Cardiac muscle cell (in vitro differentiated cells and primary cell): ENCODE data around the gene RYR1. TPM values are rescaled to one million over a fixed set of nuclear protein-coding genes. Genes with fewer than 3 reads are reported as not detected.

Source experiments
- DNase-seq, 2 donors: peaks; one replicate each; pipeline versions ENCODE4 v3.0.0 to v3.0.0-alpha.2; 2010 to 2017; ENCODE audit warnings: low read depth in 1 of 2, low spot score in 1 of 2
- H3K27ac ChIP-seq: fragments of 200-600 bp; sonication (generic); 2 replicates; pipeline ENCODE4 v1.5.1; 2016
- H3K27me3 ChIP-seq: fragments of 200-600 bp; sonication (generic); 2 replicates; pipeline ENCODE4 v1.6.0; 2016; ENCODE audit warnings: control low read depth
- H3K36me3 ChIP-seq: fragments of 200-600 bp; sonication (generic); 2 replicates; pipeline ENCODE4 v1.5.1; 2016; ENCODE audit warnings: control low read depth
- H3K4me1 ChIP-seq: fragments of 200-600 bp; sonication (generic); 2 replicates; pipeline ENCODE4 v1.8.1; 2017; ENCODE audit warnings: low read depth, mild to moderate bottlenecking, mixed run types
- H3K4me3 ChIP-seq: fragments of 200-600 bp; sonication (generic); 2 replicates; pipeline ENCODE4 v1.5.1; 2016; ENCODE audit warnings: mild to moderate bottlenecking
- H3K9me3 ChIP-seq: fragments of 200-600 bp; sonication (generic); 2 replicates; pipeline ENCODE4 v1.5.1; 2017; ENCODE audit warnings: low read depth, mild to moderate bottlenecking, control low read depth
- CTCF ChIP-seq: IDR thresholded peaks from 2 replicates; pipeline ENCODE4 v1.5.1; 2012; ENCODE audit warnings: low read depth, mild to moderate bottlenecking, low read length
- polyA plus RNA-seq: library from polyadenylated mRNA; unstranded; fragments of >200 nt; fragmentation: Nextera tagmentation; extraction: Ambion mirVana; gene quantifications from 2 replicates; pipeline ENCODE4 v1.2.1, GENCODE V29; 2016
- total RNA-seq: library from RNA; depleted of rRNA; stranded (reverse); fragments of >200 nt; gene quantifications from 2 replicates; pipeline ENCODE4 v1.2.3, GENCODE V29; 2016

RYR1 gene
- total and polyA plus RNA-seq, 2 experiments from 2014 or later, result 0.71 to 12.8 TPM

GRCh38 chr19:38532939-38533338 lies 99.4 kb downstream of the RYR1 start:
- no peaks in the 10 kb centered on the region for H3K9me3 ChIP-seq
- H3K36me3 ChIP-seq, result no peaks in the 10 kb centered on the region
- no peak for DNase-seq
- no peak overlapping the region for H3K4me3 ChIP-seq
- no peaks in the 10 kb centered on the region for H3K4me1 ChIP-seq
- no peak for TF ChIP-seq CTCF
- H3K27me3 ChIP-seq, result no peaks in the 10 kb centered on the region
- H3K27ac ChIP-seq, result no peak overlapping the region

GRCh38 chr19:38534574-38534973 lies 101.1 kb downstream of the RYR1 start:
- no peak overlapping the region for H3K27ac ChIP-seq
- DNase-seq, result no peak
- no peak for TF ChIP-seq CTCF
- H3K27me3 ChIP-seq, result no peaks in the 10 kb centered on the region
- H3K9me3 ChIP-seq, result no peaks in the 10 kb centered on the region
- H3K4me3 ChIP-seq, result no peak overlapping the region
- no peaks in the 10 kb centered on the region for H3K36me3 ChIP-seq
- no peaks in the 10 kb centered on the region for H3K4me1 ChIP-seq

GRCh38 chr19:38535212-38535611 lies 101.7 kb downstream of the RYR1 start:
- H3K4me1 ChIP-seq, result no peaks in the 10 kb centered on the region
- no peaks in the 10 kb centered on the region for H3K27me3 ChIP-seq
- DNase-seq, result no peak
- no peak for TF ChIP-seq CTCF
- H3K4me3 ChIP-seq, result no peak overlapping the region
- no peaks in the 10 kb centered on the region for H3K36me3 ChIP-seq
- no peak overlapping the region for H3K27ac ChIP-seq
- H3K9me3 ChIP-seq, result no peaks in the 10 kb centered on the region

GRCh38 chr19:38537071-38537936 lies 103.8 kb downstream of the RYR1 start:
- no peaks in the 10 kb centered on the region for H3K4me1 ChIP-seq
- H3K4me3 ChIP-seq, result no peak overlapping the region
- no peak overlapping the region for H3K27ac ChIP-seq
- no peak for DNase-seq
- no peak for TF ChIP-seq CTCF
- no peaks in the 10 kb centered on the region for H3K27me3 ChIP-seq
- H3K36me3 ChIP-seq, result no peaks in the 10 kb centered on the region
- H3K9me3 ChIP-seq, result no peaks in the 10 kb centered on the region

- no peaks in the 10 kb centered on the region for H3K4me1 ChIP-seq
- H3K4me3 ChIP-seq, result no peak overlapping the region
- H3K27ac ChIP-seq, result no peak overlapping the region
- TF ChIP-seq CTCF, result no peak
- DNase-seq, result no peak
- no peaks in the 10 kb centered on the region for H3K36me3 ChIP-seq
- no peaks in the 10 kb centered on the region for H3K27me3 ChIP-seq
- H3K9me3 ChIP-seq, result no peaks in the 10 kb centered on the region
These were observed 104.9 kb downstream of the RYR1 start for GRCh38 chr19:38538386-38538785.
